ENCODE results near the gene GNB1. TPM values are rescaled to one million over a fixed set of nuclear protein-coding genes. Genes with fewer than 3 reads are reported as not detected.
"Not testable (repeated sequence)": the region's sequence is repeated elsewhere in the genome, so short reads cannot be mapped to it uniquely, and the experiment has no call there.

Gene GNB1
- total and polyA plus RNA-seq, 2 experiments from 2014 or later = 85.5 to 196 TPM

DNA sequence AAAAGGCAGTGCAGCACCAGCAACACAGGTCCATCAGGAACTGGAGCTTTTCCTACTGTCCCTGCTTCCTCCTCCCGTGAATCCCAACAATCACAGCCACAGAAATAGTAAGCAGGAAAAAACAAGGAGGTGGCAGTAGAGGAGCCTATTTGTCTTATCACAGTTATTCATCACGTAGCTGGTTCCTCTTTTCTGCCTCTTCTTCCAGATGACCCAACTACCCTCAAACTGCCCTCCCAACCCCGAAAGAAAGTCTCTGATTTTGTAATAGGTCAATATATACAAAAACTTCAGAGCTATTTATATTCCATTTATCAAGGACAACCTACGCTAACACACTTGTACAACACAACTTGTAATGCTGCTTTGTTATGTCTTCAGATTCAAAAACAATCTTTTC is 21.4 kb downstream of the GNB1 start:
- Histone ChIP-seq H3K27me3 (no peaks in the 10 kb centered on the region), H3K36me3 (no peaks in the 10 kb centered on the region), H3K4me1 (ENCODE audit: low read depth) (peaks cover 10% of the 10 kb centered on the region), H3K9me3 (ENCODE audit: low read depth) (no peaks in the 10 kb centered on the region), H3K4me3 (no peak overlapping the region), H3K27ac (no peak overlapping the region)
- no peak for DNase-seq (ENCODE audit: low read depth in 1 of 2, low spot score in 1 of 2)
- no peak for TF ChIP-seq CTCF (IDR thresholded peaks at IDR 0.05; ENCODE audit: low read depth, low read length)

GRCh38 chr1:1867164-1867563 is 23.7 kb downstream of the GNB1 start:
- H3K27ac ChIP-seq = no peak overlapping the region
- DNase-seq (ENCODE audit: low read depth in 1 of 2, low spot score in 1 of 2) = no peak
- no peaks in the 10 kb centered on the region for H3K9me3 ChIP-seq (ENCODE audit: low read depth)
- no peaks in the 10 kb centered on the region for H3K27me3 ChIP-seq
- no peaks in the 10 kb centered on the region for H3K4me1 ChIP-seq (ENCODE audit: low read depth)
- H3K36me3 ChIP-seq = no peaks in the 10 kb centered on the region
- no peak for TF ChIP-seq CTCF (IDR thresholded peaks at IDR 0.05; ENCODE audit: low read depth, low read length)
- no peak overlapping the region for H3K4me3 ChIP-seq

GRCh38 chr1:1862905-1863547 is 27.9 kb downstream of the GNB1 start:
- Histone ChIP-seq H3K27me3 (no peaks in the 10 kb centered on the region), H3K36me3 (no peaks in the 10 kb centered on the region), H3K9me3 (ENCODE audit: low read depth) (no peaks in the 10 kb centered on the region), H3K4me1 (ENCODE audit: low read depth) (peaks cover 10% of the 10 kb centered on the region), H3K27ac (peak overlapping the region; percentile 58), H3K4me3 (no peak overlapping the region)
- no peak for DNase-seq (ENCODE audit: low read depth in 1 of 2, low spot score in 1 of 2)
- TF ChIP-seq CTCF (IDR thresholded peaks at IDR 0.05; ENCODE audit: low read depth, low read length) = no peak

DNA sequence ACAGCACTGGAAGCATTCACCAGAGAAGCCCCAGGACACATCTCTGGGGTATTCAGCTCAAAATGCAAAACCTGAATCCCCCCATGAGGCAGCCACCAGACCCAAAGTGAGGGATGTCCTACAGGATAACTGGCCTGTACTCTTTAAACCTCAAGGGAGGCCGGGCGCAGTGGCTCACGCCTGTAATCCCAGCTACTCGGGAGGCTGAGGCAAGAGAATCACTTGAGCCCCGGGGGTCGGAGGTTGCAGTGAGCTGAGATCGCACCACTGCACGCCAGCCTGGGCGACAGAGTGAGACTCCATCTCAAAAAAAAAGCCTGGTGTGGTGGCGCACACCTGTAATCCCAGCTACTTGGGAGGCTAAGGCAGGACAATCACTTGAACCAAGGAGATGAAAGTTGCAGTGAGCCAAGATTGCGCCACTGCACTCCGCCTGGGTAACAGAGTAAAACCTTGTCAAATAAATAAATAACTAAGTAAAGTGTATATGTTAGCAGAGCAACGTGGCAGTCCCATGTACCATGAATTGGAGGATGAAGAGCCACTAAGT is 29.1 kb downstream of the GNB1 start:
- not testable (repeated sequence) for H3K27ac ChIP-seq; H3K4me3 ChIP-seq; H3K36me3 ChIP-seq; H3K27me3 ChIP-seq; H3K9me3 ChIP-seq (ENCODE audit: low read depth); DNase-seq (ENCODE audit: low read depth in 1 of 2, low spot score in 1 of 2)
- peaks cover 11% of the 10 kb centered on the region for H3K4me1 ChIP-seq (ENCODE audit: low read depth)

GRCh38 chr1:1861339-1861730 is 29.6 kb downstream of the GNB1 start:
- Histone ChIP-seq H3K27me3 (no peaks in the 10 kb centered on the region), H3K27ac (no peak overlapping the region), H3K4me1 (ENCODE audit: low read depth) (peaks cover 11% of the 10 kb centered on the region), H3K4me3 (no peak overlapping the region), H3K36me3 (no peaks in the 10 kb centered on the region), H3K9me3 (ENCODE audit: low read depth) (no peaks in the 10 kb centered on the region)
- no peak for DNase-seq (ENCODE audit: low read depth in 1 of 2, low spot score in 1 of 2)
- TF ChIP-seq CTCF (IDR thresholded peaks at IDR 0.05; ENCODE audit: low read depth, low read length) = no peak

DNA sequence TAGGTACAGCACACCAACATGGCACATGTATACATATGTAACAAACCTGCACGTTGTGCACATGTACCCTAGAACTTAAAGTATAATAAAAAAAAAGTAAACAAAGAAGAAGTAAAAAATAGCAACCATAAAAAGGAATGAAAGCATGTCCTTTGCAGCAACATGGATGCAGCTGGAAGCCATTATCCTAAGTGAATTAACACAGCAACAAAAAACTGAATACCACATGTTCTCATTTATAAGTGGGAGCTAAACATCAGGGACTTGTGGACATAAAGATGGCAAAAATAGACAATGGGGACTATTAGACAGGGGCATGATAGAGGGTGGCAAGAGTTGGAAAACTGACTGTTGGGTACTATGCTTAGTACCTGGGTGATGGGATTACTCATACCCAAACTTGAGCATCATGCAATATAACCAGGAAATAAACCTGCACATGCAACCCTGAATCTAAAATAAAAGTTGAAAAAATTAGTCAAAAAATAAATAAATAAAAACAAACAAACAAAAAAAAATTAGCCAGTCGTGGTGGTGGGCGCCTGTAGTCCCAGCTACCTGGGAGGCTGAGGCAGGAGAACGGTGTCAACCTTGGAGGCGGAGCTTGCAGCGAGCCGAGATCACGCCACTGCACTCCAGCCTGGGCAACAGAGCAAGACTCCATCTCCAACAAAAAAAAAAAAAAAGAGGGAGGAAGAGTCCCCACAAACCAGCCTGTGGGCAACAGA is 30.8 kb downstream of the GNB1 start:
- not testable (repeated sequence) for H3K27me3 ChIP-seq; H3K36me3 ChIP-seq; H3K4me3 ChIP-seq; DNase-seq (ENCODE audit: low read depth in 1 of 2, low spot score in 1 of 2); H3K9me3 ChIP-seq (ENCODE audit: low read depth); H3K27ac ChIP-seq
- peaks cover 11% of the 10 kb centered on the region for H3K4me1 ChIP-seq (ENCODE audit: low read depth)

All from cardiac muscle cell (in vitro differentiated cells and primary cell).